OCI-LY7 (cell line): ENCODE data around the gene POLR2H. TPM values are rescaled to one million over a fixed set of nuclear protein-coding genes. Genes with fewer than 3 reads are reported as not detected.
A peak's percentile ranks its signal among the peaks of the same experiment; 100 is the strongest.

Source experiments
- BruUV-seq: library from RNA; stranded (reverse); fragments of 400-500 nt; replicated peaks from 2 replicates; lab custom pipeline; 2021; lab: Mats Ljungman, UMichigan
- CTCF ChIA-PET: fragments of 300-600 bp; sonication (Branson Sonifier 250); formaldehyde crosslinking; loops from one replicate; lab custom pipeline; 2022; ENCODE audit warnings: antibody characterized with exemption; ENCODE audit not compliant: unreplicated experiment; lab: Charles Lee
- POLR2A ChIA-PET: fragments of 300-600 bp; sonication (Branson Sonifier 250); formaldehyde crosslinking; loops from one replicate; lab custom pipeline; 2022; ENCODE audit warnings: antibody characterized with exemption; lab: Charles Lee
- DNase-seq: peaks from one replicate; pipeline ENCODE4 v3.0.0-alpha.2; 2015; ENCODE audit warnings: low spot score
- H2AFZ ChIP-seq: fragments of 200-600 bp; sonication (generic), shearing (Covaris generic); 2 replicates; pipeline ENCODE4 v1.6.1; 2014; ENCODE audit warnings: mild to moderate bottlenecking, antibody characterized with exemption, low read length, moderate library complexity
- H3K27ac ChIP-seq: fragments of 200-600 bp; sonication (generic); 2 replicates; pipeline ENCODE4 v1.5.1; 2014; ENCODE audit warnings: mixed run types, low read depth, mild to moderate bottlenecking, moderate library complexity, low read length, inconsistent platforms; ENCODE audit not compliant: poor library complexity, severe bottlenecking
- H3K36me3 ChIP-seq: fragments of 200-600 bp; sonication (generic); 2 replicates; pipeline ENCODE4 v1.6.1; 2014; ENCODE audit warnings: mild to moderate bottlenecking, antibody characterized with exemption, low read length, moderate library complexity, mixed read lengths; ENCODE audit not compliant: insufficient read depth
- H3K4me1 ChIP-seq: fragments of 200-600 bp; sonication (generic); 2 replicates; pipeline ENCODE4 v1.5.1; 2014; ENCODE audit warnings: mild to moderate bottlenecking, low read length; ENCODE audit not compliant: insufficient read depth, poor library complexity, severe bottlenecking
- H3K4me2 ChIP-seq: fragments of 200-600 bp; sonication (generic); 2 replicates; pipeline ENCODE4 v1.6.1; 2014; ENCODE audit warnings: mild to moderate bottlenecking, low read length
- H3K4me3 ChIP-seq: fragments of 200-600 bp; sonication (generic); 2 replicates; pipeline ENCODE4 v1.5.1; 2014; ENCODE audit warnings: mild to moderate bottlenecking, low read depth, low read length; ENCODE audit not compliant: poor library complexity, severe bottlenecking
- H3K79me2 ChIP-seq: fragments of 200-600 bp; sonication (generic); 2 replicates; pipeline ENCODE4 v1.6.1; 2016; ENCODE audit warnings: low read depth, mild to moderate bottlenecking, low read length, moderate library complexity, mixed read lengths; ENCODE audit not compliant: insufficient read depth
- H3K9me2 ChIP-seq: fragments of 200-600 bp; sonication (generic); 2 replicates; pipeline ENCODE4 v1.6.1; 2016; ENCODE audit warnings: mild to moderate bottlenecking, low read length, mixed read lengths; ENCODE audit not compliant: insufficient read depth
- H3K9me3 ChIP-seq: fragments of 200-600 bp; sonication (generic); 2 replicates; pipeline ENCODE4 v1.6.1; 2014; ENCODE audit warnings: mild to moderate bottlenecking, mixed run types, low read length, mixed read lengths
- H4K20me1 ChIP-seq: fragments of 200-600 bp; sonication (generic); 2 replicates; pipeline ENCODE4 v1.6.1; 2014; ENCODE audit warnings: mild to moderate bottlenecking, antibody characterized with exemption, low read length, moderate library complexity, mixed read lengths; ENCODE audit not compliant: insufficient read depth
- EZH2phosphoT487 ChIP-seq: fragments of 200-600 bp; sonication (generic); IDR thresholded peaks from 2 replicates; pipeline ENCODE4 v1.6.1; 2018; ENCODE audit warnings: low read depth, borderline replicate concordance, mild to moderate bottlenecking, mixed run types, antibody characterized with exemption, low read length, moderate library complexity, mixed read lengths
- intact Hi-C: fragments of 100-400 bp; cut with micrococcal nuclease; formaldehyde crosslinking; loops from one replicate; pipeline ENCODE4 v1.10.0; 2022; ENCODE audit not compliant: unreplicated experiment
- small RNA-seq: library from RNA; depleted of rRNA; stranded (forward); fragments of <200 nt; gene quantifications from one replicate; pipeline ENCODE3, GENCODE V24; 2014
- total RNA-seq, 2 experiments: library from RNA; depleted of rRNA in 1 of 2; stranded (reverse); fragments of >200 nt in 1 of 2; shearing (Covaris generic) in 1 of 2; gene quantifications; 2 replicates each; pipeline ENCODE4 v1.2.3, GENCODE V29; 2014 to 2022
- TF ChIP-seq, protein P1 (sequence below): fragments of 200-600 bp; sonication (generic); conservative IDR thresholded peaks from 2 replicates; pipeline ENCODE4 v1.5.1; 2014; ENCODE audit warnings: mild to moderate bottlenecking, antibody characterized with exemption, low read length, moderate library complexity, mixed read lengths

POLR2H gene
- total RNA-seq, 2 experiments from 2014 or later: 80.1 to 85.8 TPM

GRCh38 chr3:184417619-184418327 lies 56.3 kb downstream of the POLR2H start:
- Histone ChIP-seq H2AFZ (no peak overlapping the region), H3K27ac (no peak overlapping the region), H3K4me1 (no peaks in the 10 kb centered on the region), H3K36me3 (no peaks in the 10 kb centered on the region), H3K4me3 (no peak overlapping the region), H3K4me2 (no peak overlapping the region), H4K20me1 (no peaks in the 10 kb centered on the region), H3K79me2 (no peaks in the 10 kb centered on the region), H3K9me2 (no peaks in the 10 kb centered on the region), H3K9me3 (no peaks in the 10 kb centered on the region)
- DNase-seq: peak; percentile 76
- intact Hi-C loops: loop anchor here (1.0 to 5.0 kb wide), 2 partner anchors 96 to 125 kb away; no protein-coding TSS in a partner anchor
- ChIA-PET POLR2A (no interaction called here), CTCF (interaction anchor here (0.5 kb wide), 1 partner anchor 211 kb away, joined by 3 read pairs; no protein-coding TSS in a partner anchor)
- no peak for TF ChIP-seq EZH2phosphoT487
- TF ChIP-seq, protein P1, sequence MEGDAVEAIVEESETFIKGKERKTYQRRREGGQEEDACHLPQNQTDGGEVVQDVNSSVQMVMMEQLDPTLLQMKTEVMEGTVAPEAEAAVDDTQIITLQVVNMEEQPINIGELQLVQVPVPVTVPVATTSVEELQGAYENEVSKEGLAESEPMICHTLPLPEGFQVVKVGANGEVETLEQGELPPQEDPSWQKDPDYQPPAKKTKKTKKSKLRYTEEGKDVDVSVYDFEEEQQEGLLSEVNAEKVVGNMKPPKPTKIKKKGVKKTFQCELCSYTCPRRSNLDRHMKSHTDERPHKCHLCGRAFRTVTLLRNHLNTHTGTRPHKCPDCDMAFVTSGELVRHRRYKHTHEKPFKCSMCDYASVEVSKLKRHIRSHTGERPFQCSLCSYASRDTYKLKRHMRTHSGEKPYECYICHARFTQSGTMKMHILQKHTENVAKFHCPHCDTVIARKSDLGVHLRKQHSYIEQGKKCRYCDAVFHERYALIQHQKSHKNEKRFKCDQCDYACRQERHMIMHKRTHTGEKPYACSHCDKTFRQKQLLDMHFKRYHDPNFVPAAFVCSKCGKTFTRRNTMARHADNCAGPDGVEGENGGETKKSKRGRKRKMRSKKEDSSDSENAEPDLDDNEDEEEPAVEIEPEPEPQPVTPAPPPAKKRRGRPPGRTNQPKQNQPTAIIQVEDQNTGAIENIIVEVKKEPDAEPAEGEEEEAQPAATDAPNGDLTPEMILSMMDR: peak; percentile 83
- BruUV-seq: no TSS peak

Small RNA genes within 50 kb of the gene (small RNA-seq; reads per million reads assigned to genes)
- gene SNORD66: 151 reads per million, percentile 99 among the genes with 10 or more reads in this experiment

Other genes with a start within 250 kb of the POLR2H start
- gene EIF2B5, start 226.4 kb upstream of the POLR2H start, total RNA-seq (2014; rRNA removed; shearing (Covaris generic)): 41.1 and 66.1 TPM in 2 replicates
- gene EIF2B5, start 226.4 kb upstream of the POLR2H start, total RNA-seq (2022): 56.7 and 57.4 TPM in 2 replicates
- 38.5 and 41.3 TPM in 2 replicates for gene DVL3, start 206.3 kb upstream of the POLR2H start, total RNA-seq (2014; rRNA removed; shearing (Covaris generic))
- gene DVL3, start 206.3 kb upstream of the POLR2H start, total RNA-seq (2022): 65.6 and 70.4 TPM in 2 replicates
- 141 and 147 TPM in 2 replicates for gene AP2M1, start 186.9 kb upstream of the POLR2H start, total RNA-seq (2014; rRNA removed; shearing (Covaris generic))
- gene AP2M1, start 186.9 kb upstream of the POLR2H start, total RNA-seq (2022): 158 and 168 TPM in 2 replicates
- gene ABCF3, start 175.5 kb upstream of the POLR2H start, total RNA-seq (2014; rRNA removed; shearing (Covaris generic)): 38.9 and 51.6 TPM in 2 replicates
- 59.0 and 67.1 TPM in 2 replicates for gene ABCF3, start 175.5 kb upstream of the POLR2H start, total RNA-seq (2022)
- not detected in 2 replicates for gene VWA5B2, start 132.1 kb upstream of the POLR2H start, total RNA-seq (2014; rRNA removed; shearing (Covaris generic))
- not detected in 2 replicates for gene VWA5B2, start 132.1 kb upstream of the POLR2H start, total RNA-seq (2022)
- 35.3 and 45.3 TPM in 2 replicates for gene ALG3, start 112.7 kb upstream of the POLR2H start, total RNA-seq (2014; rRNA removed; shearing (Covaris generic))
- gene ALG3, start 112.7 kb upstream of the POLR2H start, total RNA-seq (2022): 60.2 and 61.0 TPM in 2 replicates
- gene EEF1AKMT4, start 112.0 kb upstream of the POLR2H start, total RNA-seq (2014; rRNA removed; shearing (Covaris generic)): 18.8 and 20.1 TPM in 2 replicates
- gene EEF1AKMT4, start 112.0 kb upstream of the POLR2H start, total RNA-seq (2022): 13.2 and 18.8 TPM in 2 replicates
- gene CAMK2N2, start 100.2 kb upstream of the POLR2H start, total RNA-seq (2014; rRNA removed; shearing (Covaris generic)): not detected in 2 replicates
- 0.28 TPM in 1 of 2 replicates, not detected in the other for gene CAMK2N2, start 100.2 kb upstream of the POLR2H start, total RNA-seq (2022)
- gene ECE2, start 85.7 kb upstream of the POLR2H start, total RNA-seq (2014; rRNA removed; shearing (Covaris generic)): not detected in 2 replicates
- gene ECE2, start 85.7 kb upstream of the POLR2H start, total RNA-seq (2022): not detected in 2 replicates
- gene PSMD2, start 62.5 kb upstream of the POLR2H start, total RNA-seq (2014; rRNA removed; shearing (Covaris generic)): 158 and 205 TPM in 2 replicates
- gene PSMD2, start 62.5 kb upstream of the POLR2H start, total RNA-seq (2022): 182 and 219 TPM in 2 replicates
- 245 and 293 TPM in 2 replicates for gene EIF4G1, start 47.1 kb upstream of the POLR2H start, total RNA-seq (2014; rRNA removed; shearing (Covaris generic))
- gene EIF4G1, start 47.1 kb upstream of the POLR2H start, total RNA-seq (2022): 350 and 412 TPM in 2 replicates
- 3.8 and 5.2 TPM in 2 replicates for gene FAM131A, start 24.1 kb upstream of the POLR2H start, total RNA-seq (2014; rRNA removed; shearing (Covaris generic))
- gene FAM131A, start 24.1 kb upstream of the POLR2H start, total RNA-seq (2022): 3.7 and 4.2 TPM in 2 replicates
- 4.2 and 8.5 TPM in 2 replicates for gene CLCN2, start 105 bp upstream of the POLR2H start, total RNA-seq (2014; rRNA removed; shearing (Covaris generic))
- 14.2 and 15.0 TPM in 2 replicates for gene CLCN2, start 105 bp upstream of the POLR2H start, total RNA-seq (2022)
- gene THPO, start 16.5 kb downstream of the POLR2H start, total RNA-seq (2014; rRNA removed; shearing (Covaris generic)): not detected in 2 replicates
- gene THPO, start 16.5 kb downstream of the POLR2H start, total RNA-seq (2022): not detected in 2 replicates
- gene CHRD, start 18.3 kb downstream of the POLR2H start, total RNA-seq (2014; rRNA removed; shearing (Covaris generic)): 0.16 TPM in 1 of 2 replicates, not detected in the other
- gene CHRD, start 18.3 kb downstream of the POLR2H start, total RNA-seq (2022): 0.07 TPM in 1 of 2 replicates, not detected in the other
- not detected in 2 replicates for gene EPHB3, start 200.1 kb downstream of the POLR2H start, total RNA-seq (2014; rRNA removed; shearing (Covaris generic))
- gene EPHB3, start 200.1 kb downstream of the POLR2H start, total RNA-seq (2022): not detected in 2 replicates